GM12892 (cell line): Measurements from ENCODE around the gene WDR49.

Source experiments
- DNase-seq: peaks from one replicate; pipeline ENCODE4 v3.0.0; 2011; ENCODE audit not compliant: insufficient read length
- FAIRE-seq: peaks from 2 replicates; lab custom pipeline; 2011; peaks lifted over from hg19 to GRCh38; lab: Jason Lieb, UNC
- POLR2A ChIP-seq: IDR thresholded peaks from 2 replicates; pipeline ENCODE4 v1.6.1; 2011; ENCODE audit warnings: low read depth, low read length, control low read depth
- POLR2AphosphoS5 ChIP-seq: IDR thresholded peaks from 2 replicates; pipeline ENCODE4 v1.6.1; 2011; ENCODE audit warnings: low read depth, low read length, control low read depth
- TAF1 ChIP-seq: IDR thresholded peaks from 2 replicates; pipeline ENCODE4 v1.6.1; 2011; ENCODE audit warnings: low read depth, mild to moderate bottlenecking, control low read depth, low read length, borderline replicate concordance

WDR49 gene

DNA sequence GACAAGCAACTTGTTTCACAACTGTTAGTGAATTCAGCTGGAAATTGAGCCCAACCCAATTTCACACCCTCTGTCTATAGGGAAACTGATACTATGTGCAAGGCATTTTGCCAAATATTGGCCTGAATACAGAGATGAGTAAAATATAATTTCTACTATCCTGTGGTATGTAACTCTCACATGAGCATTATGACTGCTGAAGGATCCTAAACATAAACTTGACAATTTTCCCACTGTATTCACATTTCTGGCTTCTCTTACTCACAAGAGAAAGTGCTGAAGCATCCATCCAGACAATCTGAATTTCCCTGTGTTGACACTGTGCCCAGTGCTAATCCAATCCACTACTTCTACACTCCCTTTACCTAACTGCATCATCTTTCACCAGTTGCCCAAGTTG, 208.3 kb downstream of the WDR49 start:
- DNase-seq, result no peak
- no peak for TF ChIP-seq POLR2AphosphoS5
- TF ChIP-seq TAF1, result no peak
- no peak for TF ChIP-seq POLR2A
- no peak for FAIRE-seq

DNA sequence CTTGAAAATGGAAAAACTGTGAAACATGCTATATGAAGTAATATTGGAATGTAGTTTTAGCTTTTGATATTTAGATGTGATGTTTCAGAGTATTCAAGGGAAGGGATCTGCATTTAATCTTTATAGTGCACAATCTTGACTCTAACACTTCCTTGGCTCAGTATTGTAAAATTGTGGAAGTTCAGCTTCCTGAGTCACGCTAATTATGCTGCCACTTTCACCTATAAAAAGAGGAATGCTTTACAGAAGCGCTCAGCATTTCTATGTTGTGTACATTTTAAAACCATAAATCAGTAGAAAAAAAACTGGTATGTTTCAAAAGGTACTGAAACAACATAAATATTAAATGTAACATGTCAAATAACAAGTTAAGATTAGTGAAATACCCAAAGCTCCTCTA, 212.5 kb downstream of the WDR49 start:
- TF ChIP-seq POLR2AphosphoS5 (no peak), TAF1 (no peak), POLR2A (no peak)
- no peak for FAIRE-seq
- no peak for DNase-seq

DNA sequence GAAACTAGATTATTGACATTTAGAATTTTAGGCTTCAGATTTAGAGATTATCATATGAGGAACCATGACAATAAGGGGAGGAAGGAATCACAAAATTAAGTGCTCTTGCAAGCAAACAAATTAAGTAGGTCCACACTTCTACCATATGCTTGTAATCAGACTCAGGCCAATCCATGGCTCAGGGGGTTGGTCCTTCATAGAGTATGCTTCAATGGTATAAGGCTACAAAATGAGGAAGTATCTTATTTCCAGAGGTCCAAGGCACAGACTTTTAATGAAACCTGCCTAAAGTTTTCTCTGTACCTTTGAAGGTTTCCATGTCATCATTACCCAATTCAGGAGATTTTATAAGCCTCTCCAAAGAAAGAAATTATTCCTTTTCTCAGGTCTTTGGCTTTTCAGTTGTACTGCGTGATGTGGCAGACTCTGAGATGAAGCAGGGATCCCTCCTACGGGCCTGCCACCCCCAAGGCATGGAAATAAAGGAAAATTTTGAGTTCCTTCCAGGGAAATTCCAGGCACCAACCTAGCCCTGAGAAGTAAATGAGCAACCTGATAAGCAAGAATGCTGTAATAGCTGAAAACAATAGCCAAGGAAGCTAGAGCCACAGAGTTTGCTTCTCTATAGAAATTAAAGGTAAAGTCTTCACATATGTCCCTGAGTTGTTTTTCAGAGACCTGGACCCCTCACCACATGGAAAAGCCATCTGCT, 216.2 kb downstream of the WDR49 start:
- DNase-seq (no peak), FAIRE-seq (no peak)
- TF ChIP-seq POLR2AphosphoS5 (no peak), TAF1 (no peak), POLR2A (no peak)
